Left hindlimb (tissue), 1 donor: ENCODE measurements around the gene MAPK1IP1L.
"Not testable (repeated sequence)": the region's sequence is repeated elsewhere in the genome, so short reads cannot be mapped to it uniquely, and the experiment has no call there.

Source experiments
- DNase-seq: peaks from one replicate; pipeline ENCODE4 v3.0.0-alpha.2; 2018

Gene MAPK1IP1L

GRCh38 chr14:55051423-55052268 is at the start of gene MAPK1IP1L:
Gene MAPK1IP1L, plus strand, starts transcription at chr14:55051647. Its CDS starts 10,037 bp downstream, at chr14:55061684.
- DNase-seq = peak; percentile 97

- DNase-seq = no peak
Measured at GRCh38 chr14:55005071-55005470, 46.4 kb upstream of the MAPK1IP1L start.

- DNase-seq = no peak
Measured at GRCh38 chr14:55015006-55015405, 36.4 kb upstream of the MAPK1IP1L start.

GRCh38 chr14:55019968-55020554 is 31.4 kb upstream of the MAPK1IP1L start:
- no peak for DNase-seq

- not testable (repeated sequence) for DNase-seq
Measured at GRCh38 chr14:55024365-55024764, 27.1 kb upstream of the MAPK1IP1L start.

- DNase-seq = no peak
Measured at GRCh38 chr14:55025948-55026347, 25.5 kb upstream of the MAPK1IP1L start.

GRCh38 chr14:55026441-55026792 is 25.0 kb upstream of the MAPK1IP1L start:
- no peak for DNase-seq

- peak; percentile 97 for DNase-seq
Measured at GRCh38 chr14:55026793-55027561, 24.5 kb upstream of the MAPK1IP1L start, which contains the start of the genes SOCS4 and WDHD1. Gene SOCS4, plus strand, starts transcription at chr14:55027236. Its CDS starts 15,806 bp downstream, at chr14:55043042. Gene WDHD1, minus strand, starts transcription at chr14:55027099. Its CDS starts 312 bp downstream, at chr14:55026787.

GRCh38 chr14:55028066-55028465 is 23.4 kb upstream of the MAPK1IP1L start:
- DNase-seq = no peak

- DNase-seq = no peak
Measured at GRCh38 chr14:55028476-55028875, 23.0 kb upstream of the MAPK1IP1L start.

GRCh38 chr14:55031190-55031589 is 20.3 kb upstream of the MAPK1IP1L start:
- DNase-seq = no peak

GRCh38 chr14:55037995-55038394 is 13.5 kb upstream of the MAPK1IP1L start:
- DNase-seq = not testable (repeated sequence)

- DNase-seq = no peak
Measured at GRCh38 chr14:55038708-55039107, 12.7 kb upstream of the MAPK1IP1L start.

- DNase-seq = no peak
Measured at GRCh38 chr14:55043528-55043927, 7.9 kb upstream of the MAPK1IP1L start.

GRCh38 chr14:55045087-55045486 is 6.4 kb upstream of the MAPK1IP1L start:
- DNase-seq = no peak

GRCh38 chr14:55047301-55048053 is 4.0 kb upstream of the MAPK1IP1L start:
- no peak for DNase-seq

- no peak for DNase-seq
Measured at GRCh38 chr14:55048900-55049436, 2.5 kb upstream of the MAPK1IP1L start.

GRCh38 chr14:55051165-55051422 is 353 bp upstream of the MAPK1IP1L start:
- no peak for DNase-seq

- DNase-seq = no peak
Measured at GRCh38 chr14:55052269-55052930, 953 bp downstream of the MAPK1IP1L start.

GRCh38 chr14:55053018-55053417 is 1.6 kb downstream of the MAPK1IP1L start:
- DNase-seq = no peak

GRCh38 chr14:55053500-55053899 is 2.1 kb downstream of the MAPK1IP1L start:
- DNase-seq = no peak

GRCh38 chr14:55054098-55054497 is 2.7 kb downstream of the MAPK1IP1L start:
- DNase-seq = no peak
